ENCODE results near the gene OR9A2.

DNA sequence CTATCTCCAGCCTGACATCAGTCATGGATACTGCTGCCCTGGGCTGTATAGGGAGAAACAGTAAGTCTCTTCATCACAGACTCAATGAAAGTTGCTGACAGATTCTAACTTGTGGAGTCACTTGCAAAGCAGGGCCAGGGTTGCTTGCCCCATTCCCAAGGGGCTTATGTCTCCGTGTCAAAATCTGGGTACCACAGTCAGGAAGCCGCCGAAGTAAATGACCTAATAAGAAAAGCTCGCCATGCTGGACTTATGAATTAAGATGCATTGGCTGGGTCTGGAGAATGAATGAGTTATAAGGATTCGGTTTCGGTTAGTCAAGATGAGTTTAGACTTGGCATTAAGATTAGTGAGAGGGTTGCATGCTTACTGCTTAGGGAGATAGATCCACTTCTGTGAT lies 14.4 kb upstream of the OR9A2 start:
- no peak for TF ChIP-seq POLR2A (IDR thresholded peaks at IDR 0.05)
- TF ChIP-seq, protein P1, sequence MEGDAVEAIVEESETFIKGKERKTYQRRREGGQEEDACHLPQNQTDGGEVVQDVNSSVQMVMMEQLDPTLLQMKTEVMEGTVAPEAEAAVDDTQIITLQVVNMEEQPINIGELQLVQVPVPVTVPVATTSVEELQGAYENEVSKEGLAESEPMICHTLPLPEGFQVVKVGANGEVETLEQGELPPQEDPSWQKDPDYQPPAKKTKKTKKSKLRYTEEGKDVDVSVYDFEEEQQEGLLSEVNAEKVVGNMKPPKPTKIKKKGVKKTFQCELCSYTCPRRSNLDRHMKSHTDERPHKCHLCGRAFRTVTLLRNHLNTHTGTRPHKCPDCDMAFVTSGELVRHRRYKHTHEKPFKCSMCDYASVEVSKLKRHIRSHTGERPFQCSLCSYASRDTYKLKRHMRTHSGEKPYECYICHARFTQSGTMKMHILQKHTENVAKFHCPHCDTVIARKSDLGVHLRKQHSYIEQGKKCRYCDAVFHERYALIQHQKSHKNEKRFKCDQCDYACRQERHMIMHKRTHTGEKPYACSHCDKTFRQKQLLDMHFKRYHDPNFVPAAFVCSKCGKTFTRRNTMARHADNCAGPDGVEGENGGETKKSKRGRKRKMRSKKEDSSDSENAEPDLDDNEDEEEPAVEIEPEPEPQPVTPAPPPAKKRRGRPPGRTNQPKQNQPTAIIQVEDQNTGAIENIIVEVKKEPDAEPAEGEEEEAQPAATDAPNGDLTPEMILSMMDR (IDR thresholded peaks at IDR 0.05 in 8 of 11, conservative IDR thresholded peaks at IDR 0.05 in 3 of 11), result no peak

Measured in spleen (tissue), 7 donors.